ENCODE data around the gene TMEM53. TPM values are rescaled to one million over a fixed set of nuclear protein-coding genes. Genes with fewer than 3 reads are reported as not detected.

TMEM53 gene
- total and polyA plus RNA-seq, 2 of the 8 experiments (the other 6 are each of a cell fraction or from before 2014, with no cell fraction given), result 6.7 to 27.9 TPM

GRCh38 chr1:44642255-44642654 lies 32.0 kb downstream of the TMEM53 start:
- POLR2A ChIA-PET (ENCODE audit: partially characterized antibody), result interaction anchor here (0.9 to 30.8 kb wide), 7 partner anchors 0 to 404 kb away, joined by 3 to 633 read pairs (median 4); no protein-coding TSS in a partner anchor
- CTCF ChIA-PET (ENCODE audit: partially characterized antibody), result interaction anchor here (0.6 to 15.0 kb wide), 10 partner anchors 7 to 1947 kb away, joined by 3 to 197 read pairs (median 6); partner anchors contain the start of genes ARMH1 and TMEM53

More at GRCh38 chr1:44642255-44642654, 32.0 kb downstream of the TMEM53 start:
- H3K4me3 ChIP-seq (ENCODE audit: extremely low read depth in 1 of 4, insufficient read depth in 2 of 4, low read depth in 3 of 4, low read length in 4 of 4), result no peak overlapping the region
- peaks cover 19 to 70% (median 57%) of the 10 kb centered on the region in 4 experiments for H3K36me3 ChIP-seq (ENCODE audit: control insufficient read depth in 2 of 4, insufficient read depth in 4 of 4, low read length in 3 of 4)
- H3K4me1 ChIP-seq (replicated peaks in 1 of 4; ENCODE audit: control insufficient read depth in 3 of 4, insufficient read depth in 4 of 4, low read length in 3 of 4), result no peaks in the 10 kb centered on the region
- TF ChIP-seq POLR2AphosphoS5 (IDR thresholded peaks at IDR 0.05; ENCODE audit: low read depth, low read length), result 0 out of 2 replicates have a peak, but pooled peaks have one; percentile 30
- no peak for TF ChIP-seq CTBP2 (IDR thresholded peaks at IDR 0.05; ENCODE audit: borderline replicate concordance, insufficient read depth, insufficient read length, low read length)
- H3K27ac ChIP-seq (ENCODE audit: low read depth, low read length), result no peak overlapping the region
- no peak overlapping the region for H2BK12ac ChIP-seq (ENCODE audit: low read depth, low read length)
- no peak overlapping the region for H3K14ac ChIP-seq (ENCODE audit: insufficient read length)
- no peak overlapping the region for H2BK120ac ChIP-seq (replicated peaks; ENCODE audit: low read depth, low read length)
- H2AK5ac ChIP-seq (ENCODE audit: low read depth, low read length), result no peak overlapping the region
- peaks cover 7 to 17% of the 10 kb centered on the region in 2 experiments for H4K20me1 ChIP-seq (replicated peaks in 1 of 2; ENCODE audit: control insufficient read depth in 1 of 2, insufficient read depth in 2 of 2, low read length in 2 of 2)
- H2AFZ ChIP-seq (ENCODE audit: low read length), result no peak overlapping the region
- no peaks in the 10 kb centered on the region for H3K27me3 ChIP-seq (replicated peaks in 1 of 4; ENCODE audit: control insufficient read depth in 3 of 4, extremely low read depth in 1 of 4, insufficient read depth in 3 of 4, low read length in 3 of 4)
- DNase-seq (ENCODE audit: low read depth in 1 of 2, low spot score in 2 of 2) (no peak), FAIRE-seq (no peak)
- H3K23ac ChIP-seq (ENCODE audit: insufficient read length), result no peak overlapping the region
- H3K18ac ChIP-seq (ENCODE audit: extremely low read depth, low read length), result no peak overlapping the region
- no peaks in the 10 kb centered on the region for H3K79me2 ChIP-seq (ENCODE audit: control insufficient read depth in 1 of 2, insufficient read depth in 2 of 2, low read length in 2 of 2)
- no peak overlapping the region for H4K91ac ChIP-seq (replicated peaks; ENCODE audit: insufficient read length, low read length)
- no peaks in the 10 kb centered on the region for H3K9me3 ChIP-seq (ENCODE audit: insufficient read depth in 2 of 2, low read depth in 1 of 2, low read length in 1 of 2)
- no peak overlapping the region for H4K5ac ChIP-seq (ENCODE audit: insufficient read length, low read depth, low read length)
- H3K79me1 ChIP-seq (ENCODE audit: low read depth, low read length), result peaks cover 13% of the 10 kb centered on the region
- H3K4me2 ChIP-seq (ENCODE audit: insufficient read depth in 1 of 2, low read depth in 2 of 2, low read length in 2 of 2), result no peak overlapping the region
- H3K9ac ChIP-seq (replicated peaks in 1 of 4; ENCODE audit: extremely low read depth in 1 of 4, low read depth in 3 of 4, low read length in 3 of 4), result no peak overlapping the region
- H2BK5ac ChIP-seq (ENCODE audit: low read depth, low read length), result no peak overlapping the region
- H2BK20ac ChIP-seq (ENCODE audit: low read length), result no peak overlapping the region
- 84% methylated on average over 2 of the region's 2 CpGs; no CpG with 5 or more reads in 1 of the 2 experiments for WGBS, 2 experiments (ENCODE audit: extremely low coverage in 1 of 2, insufficient coverage in 1 of 2, insufficient read length in 1 of 2, insufficient replicate concordance in 2 of 2, low coverage in 1 of 2, low lambda C conversion rate in 2 of 2, missing lambda C conversion rate in 1 of 2)
- H3K4ac ChIP-seq (replicated peaks; ENCODE audit: insufficient read length, low read depth, low read length), result no peak overlapping the region
- no peak overlapping the region for H3K56ac ChIP-seq (replicated peaks; ENCODE audit: insufficient read length, low read depth, low read length)
- no peak overlapping the region for H2BK15ac ChIP-seq (ENCODE audit: low read length)
- no peak overlapping the region for H4K8ac ChIP-seq (ENCODE audit: extremely low read depth, insufficient read depth, low read length)
- no peaks in the 10 kb centered on the region for H3K23me2 ChIP-seq (ENCODE audit: low read depth, low read length)

All from H1 (cell line).